A549 (cell line): ENCODE data around the gene PTTG2.

Experiments used
- CTCF ChIP-seq: fragments of >200 bp; sonication (Bioruptor Twin); formaldehyde crosslinking; IDR thresholded peaks from 3 replicates; pipeline ENCODE4 v1.5.1; 2016
- HDAC2 ChIP-seq: fragments of 200-600 bp; sonication (generic); IDR thresholded peaks from 2 replicates; pipeline ENCODE4 v1.6.1; 2016
- MAX ChIP-seq: IDR thresholded peaks from 2 replicates; pipeline ENCODE4 v1.6.1; 2012
- RAD21 ChIP-seq, 2 experiments: fragments of >200 bp in 1 of 2; sonication (Bioruptor Twin) in 1 of 2; formaldehyde crosslinking in 1 of 2; IDR thresholded peaks in 1 of 2; conservative IDR thresholded peaks in 1 of 2; 2 replicates in 1 of 2; 3 replicates in 1 of 2; pipeline ENCODE4 v1.6.1; 2012 to 2018; ENCODE audit warnings: inconsistent platforms in 1 of 2
- USF2 ChIP-seq: fragments of 450-650 bp; IDR thresholded peaks from 2 replicates; pipeline ENCODE4 v1.6.1; 2014; ENCODE audit warnings: antibody characterized with exemption
- ZNF302 ChIP-seq: fragments of 250-450 bp; sonication (Bioruptor Pico); IDR thresholded peaks from 2 replicates; pipeline ENCODE4 v1.9.0; 2021; ENCODE audit warnings: inconsistent platforms, mild to moderate bottlenecking, moderate library complexity
- ZSCAN20 ChIP-seq: fragments of 250-450 bp; sonication (Bioruptor Pico); IDR thresholded peaks from 2 replicates; pipeline ENCODE4 v1.8.0; 2022; ENCODE audit warnings: mild to moderate bottlenecking, moderate library complexity

- TF ChIP-seq CTCF (no peak), MAX (no peak), ZSCAN20 (no peak), RAD21 (conservative IDR thresholded peaks at IDR 0.05 in 1 of 2, IDR thresholded peaks at IDR 0.05 in 1 of 2) (no peak), HDAC2 (no peak), USF2 (no peak), ZNF302 (CRISPR knock-in tag) (no peak)
Observed at GRCh38 chr4:37999000-37999716, 39.0 kb downstream of the PTTG2 start.
